PC-9 (cell line): ENCODE results near the gene NCK2. TPM values are rescaled to one million over a fixed set of nuclear protein-coding genes. Genes with fewer than 3 reads are reported as not detected.

Experiments used
- BruUV-seq: library from RNA; stranded (reverse); fragments of 400-500 nt; replicated peaks from 2 replicates; lab custom pipeline; 2021; lab: Mats Ljungman, UMichigan
- CTCF ChIA-PET: fragments of 300-600 bp; sonication (Branson Sonifier 250); formaldehyde crosslinking; loops from one replicate; lab custom pipeline; 2022; ENCODE audit warnings: antibody characterized with exemption; lab: Charles Lee
- POLR2A ChIA-PET: fragments of 300-600 bp; sonication (Branson Sonifier 250); formaldehyde crosslinking; loops from one replicate; lab custom pipeline; 2022; ENCODE audit warnings: antibody characterized with exemption; ENCODE audit not compliant: unreplicated experiment; lab: Charles Lee
- DNase-seq, 2 experiments: peaks; one replicate each; pipeline versions ENCODE4 v3.0.0 to v3.0.0-alpha.2; 2015 to 2022; ENCODE audit warnings: mixed read lengths in 1 of 2
- H2AFZ ChIP-seq: fragments of 200-600 bp; sonication (generic); 2 replicates; pipeline ENCODE4 v1.8.1; 2017; ENCODE audit warnings: antibody characterized with exemption
- H3F3A ChIP-seq: fragments of 200-600 bp; sonication (generic); 2 replicates; pipeline ENCODE4 v1.8.1; 2017; ENCODE audit warnings: antibody characterized with exemption, mild to moderate bottlenecking, low read depth; ENCODE audit not compliant: insufficient read depth
- H3K27ac ChIP-seq: fragments of 200-600 bp; sonication (generic); 2 replicates; pipeline ENCODE4 v1.6.1; 2016; ENCODE audit warnings: mixed run types
- H3K27me3 ChIP-seq: fragments of 200-600 bp; sonication (generic); 2 replicates; pipeline ENCODE4 v1.6.1; 2016; ENCODE audit warnings: low read depth, mixed run types; ENCODE audit not compliant: insufficient read depth
- H3K36me3 ChIP-seq: fragments of 200-600 bp; sonication (generic); 2 replicates; pipeline ENCODE4 v1.6.1; 2016; ENCODE audit warnings: low read depth, mixed run types
- H3K4me1 ChIP-seq: fragments of 200-600 bp; sonication (generic); replicated peaks from 2 replicates; pipeline ENCODE4 v1.6.1; 2016; ENCODE audit warnings: mixed run types; ENCODE audit not compliant: insufficient read depth
- H3K4me2 ChIP-seq: fragments of 200-600 bp; sonication (generic); 2 replicates; pipeline ENCODE4 v1.6.1; 2017; ENCODE audit warnings: mixed run types
- H3K4me3 ChIP-seq: fragments of 200-600 bp; sonication (generic); 2 replicates; pipeline ENCODE4 v1.6.1; 2016; ENCODE audit warnings: mixed run types
- H3K79me2 ChIP-seq: fragments of 200-600 bp; sonication (generic); 2 replicates; pipeline ENCODE4 v1.6.1; 2017; ENCODE audit warnings: low read depth, mixed run types
- H3K9me2 ChIP-seq: fragments of 200-600 bp; sonication (generic); 2 replicates; pipeline ENCODE4 v1.8.1; 2017; ENCODE audit warnings: mild to moderate bottlenecking; ENCODE audit not compliant: insufficient read depth
- H3K9me3 ChIP-seq: fragments of 200-600 bp; sonication (generic); 2 replicates; pipeline ENCODE4 v1.8.1; 2016; ENCODE audit warnings: low read depth; ENCODE audit not compliant: insufficient read depth
- H4K20me1 ChIP-seq: fragments of 200-600 bp; sonication (generic); 2 replicates; pipeline ENCODE4 v1.8.1; 2017; ENCODE audit not compliant: insufficient read depth
- CTCF ChIP-seq: fragments of 200-600 bp; sonication (generic); conservative IDR thresholded peaks from 2 replicates; pipeline ENCODE4 v1.6.1; 2017; ENCODE audit warnings: mixed run types, antibody characterized with exemption, mild to moderate bottlenecking, moderate library complexity
- EZH2 ChIP-seq: fragments of 200-600 bp; sonication (generic); IDR thresholded peaks from 2 replicates; pipeline ENCODE4 v1.8.0; 2017; ENCODE audit warnings: antibody characterized with exemption, low read depth
- intact Hi-C: fragments of 100-400 bp; cut with micrococcal nuclease; formaldehyde crosslinking; loops from one replicate; pipeline ENCODE4 v1.10.0; 2022; ENCODE audit not compliant: unreplicated experiment
- total RNA-seq: library from RNA; stranded (reverse); gene quantifications from 2 replicates; pipeline ENCODE4 v1.2.3, GENCODE V29; 2021

The NCK2 gene
- total RNA-seq, 1 experiment from 2014 or later = 26.0 TPM

- no peaks in the 10 kb centered on the region for H3F3A ChIP-seq
- H3K4me2 ChIP-seq = no peak overlapping the region
- no peaks in the 10 kb centered on the region for H3K36me3 ChIP-seq
- no peak for DNase-seq
- no peaks in the 10 kb centered on the region for H3K4me1 ChIP-seq
- H3K9me2 ChIP-seq = no peaks in the 10 kb centered on the region
- TF ChIP-seq CTCF = no peak
- TF ChIP-seq EZH2 = no peak
- no TSS peak for BruUV-seq
- no peak overlapping the region for H3K27ac ChIP-seq
- intact Hi-C loops = no loop called here
- no peaks in the 10 kb centered on the region for H3K27me3 ChIP-seq
- no peak overlapping the region for H3K4me3 ChIP-seq
- H4K20me1 ChIP-seq = no peaks in the 10 kb centered on the region
- ChIA-PET CTCF (no interaction called here), POLR2A (no interaction called here)
- no peaks in the 10 kb centered on the region; the same call in 1 of the 2 replicates for H3K79me2 ChIP-seq
- no peaks in the 10 kb centered on the region for H3K9me3 ChIP-seq
- H2AFZ ChIP-seq = no peak overlapping the region
Observed at GRCh38 chr2:105761931-105762515, 17.3 kb downstream of the NCK2 start.

GRCh38 chr2:105763076-105763475 is 18.4 kb downstream of the NCK2 start:
- TF ChIP-seq CTCF = no peak
- no peak for TF ChIP-seq EZH2
- Histone ChIP-seq H4K20me1 (no peaks in the 10 kb centered on the region), H3K4me2 (no peak overlapping the region), H3F3A (no peaks in the 10 kb centered on the region), H3K36me3 (no peaks in the 10 kb centered on the region), H3K79me2 (no peaks in the 10 kb centered on the region; the same call in 1 of the 2 replicates), H3K9me3 (no peaks in the 10 kb centered on the region), H3K27ac (no peak overlapping the region), H3K4me3 (no peak overlapping the region), H3K27me3 (no peaks in the 10 kb centered on the region), H2AFZ (no peak overlapping the region), H3K4me1 (no peaks in the 10 kb centered on the region), H3K9me2 (no peaks in the 10 kb centered on the region)
- DNase-seq = no peak
- ChIA-PET POLR2A (no interaction called here), CTCF (no interaction called here)
- intact Hi-C loops = no loop called here
- BruUV-seq = no TSS peak

GRCh38 chr2:105764059-105764458 is 19.3 kb downstream of the NCK2 start:
- Histone ChIP-seq H3F3A (no peaks in the 10 kb centered on the region), H3K27me3 (no peaks in the 10 kb centered on the region), H3K27ac (no peak overlapping the region), H3K4me3 (no peak overlapping the region), H3K79me2 (no peaks in the 10 kb centered on the region; the same call in 1 of the 2 replicates), H4K20me1 (no peaks in the 10 kb centered on the region), H3K36me3 (no peaks in the 10 kb centered on the region), H3K9me2 (no peaks in the 10 kb centered on the region; the same call in 1 of the 2 replicates), H3K9me3 (no peaks in the 10 kb centered on the region), H3K4me1 (no peaks in the 10 kb centered on the region), H3K4me2 (no peak overlapping the region), H2AFZ (no peak overlapping the region)
- no peak for DNase-seq
- ChIA-PET POLR2A (no interaction called here), CTCF (no interaction called here)
- TF ChIP-seq EZH2 = no peak
- no peak for TF ChIP-seq CTCF
- intact Hi-C loops = no loop called here
- BruUV-seq = no TSS peak
